Activated T-cell treated with anti-CD3 and anti-CD28 coated beads, Interleukin-2, amount 50 U/mL, for 72 hours (primary cell): ENCODE results near the gene CCNB1IP1. TPM values are rescaled to one million over a fixed set of nuclear protein-coding genes. Genes with fewer than 3 reads are reported as not detected.
"Not testable (repeated sequence)": the region's sequence is repeated elsewhere in the genome, so short reads cannot be mapped to it uniquely, and the experiment has no call there.

ENCODE experiments used
- ATAC-seq, 2 donors: fragments of 150-1000 bp; cut with Tn5 transposase; replicated peaks in 1 of 2; 2 replicates each; pipeline ENCODE4 v1.10.0; 2021; ENCODE audit warnings: moderate library complexity in 2 of 2, mild to moderate bottlenecking in 1 of 2
- DNase-seq, 2 donors: peaks; one replicate each; pipeline ENCODE4 v3.0.0; 2021 to 2022; ENCODE audit warnings: mixed read lengths in 1 of 2
- H3K27ac Mint-ChIP-seq: one replicate; pipeline ENCODE4 v1.8.0; 2022; ENCODE audit warnings: mild to moderate bottlenecking, moderate library complexity, mixed read lengths
- H3K27me3 Mint-ChIP-seq: one replicate; pipeline ENCODE4 v1.8.0; 2022; ENCODE audit warnings: low read depth, mixed read lengths
- H3K36me3 Mint-ChIP-seq, 2 donors: one replicate each; pipeline ENCODE4 v1.8.0; 2022; ENCODE audit warnings: mixed read lengths in 2 of 2, mild to moderate bottlenecking in 1 of 2; ENCODE audit not compliant: insufficient read depth in 2 of 2
- H3K4me1 Mint-ChIP-seq: one replicate; pipeline ENCODE4 v1.8.0; 2022; ENCODE audit warnings: low read depth, mixed read lengths
- H3K4me3 Mint-ChIP-seq, 2 donors: one replicate each; pipeline ENCODE4 v1.8.0; 2022; ENCODE audit warnings: mild to moderate bottlenecking in 2 of 2, mixed read lengths in 2 of 2, moderate library complexity in 2 of 2
- H3K9me3 Mint-ChIP-seq, 2 donors: one replicate each; pipeline ENCODE4 v1.8.0; 2022; ENCODE audit warnings: mixed read lengths in 2 of 2
- total RNA-seq, 2 donors: library from RNA; stranded (reverse); gene quantifications; one replicate each; pipeline ENCODE4 v1.2.3, GENCODE V29; 2022

Gene CCNB1IP1
- total RNA-seq, 2 donors from 2014 or later: 73.4 to 89.9 TPM

GRCh38 chr14:20277409-20277808 lies 55.7 kb downstream of the CCNB1IP1 start:
- no peak for ATAC-seq
- H3K27ac Mint-ChIP-seq: no peak overlapping the region

GRCh38 chr14:20274062-20274461 lies 59.0 kb downstream of the CCNB1IP1 start:
- Mint-ChIP-seq H3K36me3 (peaks cover 27 to 28% of the 10 kb centered on the region in 2 donors), H3K4me3 (no peak overlapping the region), H3K27me3 (no peaks in the 10 kb centered on the region), H3K9me3 (peaks cover 10 to 24% of the 10 kb centered on the region in 2 donors), H3K4me1 (peaks cover 5% of the 10 kb centered on the region), H3K27ac (no peak overlapping the region)
- DNase-seq (no peak), ATAC-seq (no peak)

More at GRCh38 chr14:20277409-20277808, 55.7 kb downstream of the CCNB1IP1 start:
- DNase-seq: no peak
- peaks cover 4 to 13% of the 10 kb centered on the region in 2 donors for H3K9me3 Mint-ChIP-seq
- H3K36me3 Mint-ChIP-seq: peaks cover 26 to 38% of the 10 kb centered on the region in 2 donors
- no peak overlapping the region for H3K4me3 Mint-ChIP-seq
- H3K4me1 Mint-ChIP-seq: peaks cover 10% of the 10 kb centered on the region
- H3K27me3 Mint-ChIP-seq: no peaks in the 10 kb centered on the region

- H3K9me3 Mint-ChIP-seq, H3K4me3 Mint-ChIP-seq, H3K4me1 Mint-ChIP-seq, H3K27me3 Mint-ChIP-seq, DNase-seq, ATAC-seq, H3K36me3 Mint-ChIP-seq, H3K27ac Mint-ChIP-seq: not testable (repeated sequence)
Measured at GRCh38 chr14:20264361-20264760, 68.7 kb downstream of the CCNB1IP1 start.

GRCh38 chr14:20262642-20263128 lies 70.4 kb downstream of the CCNB1IP1 start:
- H3K9me3 Mint-ChIP-seq: no peaks in the 10 kb centered on the region
- H3K4me3 Mint-ChIP-seq: no peak overlapping the region
- H3K36me3 Mint-ChIP-seq: peaks cover 0 to 3% of the 10 kb centered on the region in 2 donors
- ATAC-seq (no peak), DNase-seq (no peak)
- no peaks in the 10 kb centered on the region for H3K27me3 Mint-ChIP-seq
- H3K4me1 Mint-ChIP-seq: no peaks in the 10 kb centered on the region
- no peak overlapping the region for H3K27ac Mint-ChIP-seq

Other genes starting within 250 kb of the CCNB1IP1 start
- gene OR4K17, start 222.5 kb downstream of the CCNB1IP1 start, total RNA-seq: not detected
- gene OR4N5, start 194.5 kb downstream of the CCNB1IP1 start, total RNA-seq: not detected
- gene OR11G2, start 142.4 kb downstream of the CCNB1IP1 start, total RNA-seq: not detected
- not detected for gene OR11H6, start 109.6 kb downstream of the CCNB1IP1 start, total RNA-seq
- gene OR11H7, start 104.3 kb downstream of the CCNB1IP1 start, total RNA-seq: not detected
- not detected for gene OR11H4, start 94.0 kb downstream of the CCNB1IP1 start, total RNA-seq
- gene TTC5, start 27.3 kb downstream of the CCNB1IP1 start, total RNA-seq: 10 to 100 TPM; 15.5 to 16.7 TPM
- gene PARP2, start 10.4 kb upstream of the CCNB1IP1 start, total RNA-seq: 10 to 100 TPM; 31.1 to 39.5 TPM
- gene TEP1, start 80.2 kb upstream of the CCNB1IP1 start, total RNA-seq: 10 to 100 TPM; 40.2 to 41.4 TPM
- gene KLHL33, start 102.9 kb upstream of the CCNB1IP1 start, total RNA-seq: under 1 TPM; 0.28 to 0.29 TPM
- gene OSGEP, start 121.5 kb upstream of the CCNB1IP1 start, total RNA-seq: 10 to 100 TPM; 50.7 to 68.1 TPM
- 100 to 1,000 TPM; 198 to 209 TPM for gene APEX1, start 121.9 kb upstream of the CCNB1IP1 start, total RNA-seq
- gene PIP4P1, start 128.2 kb upstream of the CCNB1IP1 start, total RNA-seq: 10 to 100 TPM; 38.2 to 45.8 TPM
- 100 to 1,000 TPM; 111 to 115 TPM for gene PNP, start 136.1 kb upstream of the CCNB1IP1 start, total RNA-seq
- gene RNASE10, start 172.3 kb upstream of the CCNB1IP1 start, total RNA-seq: under 1 TPM; 0.77 to 0.90 TPM
- not detected for gene RNASE9, start 227.8 kb upstream of the CCNB1IP1 start, total RNA-seq